ENCODE measurements around the gene SGMS1. TPM values are rescaled to one million over a fixed set of nuclear protein-coding genes. Genes with fewer than 3 reads are reported as not detected.

Gene SGMS1
- total RNA-seq, 1 donor from 2014 or later, result 25.6 TPM

GRCh38 chr10:50279489-50279888, 344.3 kb downstream of the SGMS1 start:
- Histone ChIP-seq H3K4me2 (ENCODE audit: low read length) (no peak overlapping the region), H3K9me3 (ENCODE audit: insufficient read depth, low read depth, low read length) (no peaks in the 10 kb centered on the region), H2AFZ (ENCODE audit: low read depth, low read length) (no peak overlapping the region), H3K27ac (ENCODE audit: low read depth, low read length) (no peak overlapping the region), H3K36me3 (ENCODE audit: insufficient read depth, low read length) (no peaks in the 10 kb centered on the region), H4K20me1 (ENCODE audit: insufficient read depth, low read length) (no peaks in the 10 kb centered on the region), H3K4me3 (ENCODE audit: insufficient read depth, low read depth, low read length) (no peak overlapping the region), H3K9ac (ENCODE audit: low read length) (no peak overlapping the region), H3K79me2 (ENCODE audit: insufficient read depth, low read length) (no peaks in the 10 kb centered on the region), H3K4me1 (ENCODE audit: insufficient read depth, low read length) (no peaks in the 10 kb centered on the region), H3K27me3 (ENCODE audit: insufficient read depth, low read length) (peaks cover 14% of the 10 kb centered on the region)
- Mint-ChIP-seq H3K27ac (ENCODE audit: unreplicated experiment) (no peak overlapping the region), H3K27me3 (ENCODE audit: low read depth, unreplicated experiment) (peaks cover 10% of the 10 kb centered on the region), H3K36me3 (ENCODE audit: low read depth, unreplicated experiment) (no peaks in the 10 kb centered on the region), H3K4me3 (ENCODE audit: unreplicated experiment) (no peak overlapping the region), H3K9me3 (ENCODE audit: unreplicated experiment) (peaks cover 2% of the 10 kb centered on the region), H3K4me1 (ENCODE audit: low read depth, unreplicated experiment) (no peaks in the 10 kb centered on the region)
- FAIRE-seq (no peak), DNase-seq (ENCODE audit: low read depth) (no peak)
- no peak for TF ChIP-seq EZH2 (IDR thresholded peaks at IDR 0.05; ENCODE audit: insufficient read depth, low read length)
- TF ChIP-seq CTCF (IDR thresholded peaks at IDR 0.05; ENCODE audit: insufficient read depth, low read depth, low read length), result no peak

- Histone ChIP-seq H4K20me1 (ENCODE audit: insufficient read depth, low read length) (no peaks in the 10 kb centered on the region), H3K4me1 (ENCODE audit: insufficient read depth, low read length) (no peaks in the 10 kb centered on the region), H3K27me3 (ENCODE audit: insufficient read depth, low read length) (peaks cover 15% of the 10 kb centered on the region), H3K4me2 (ENCODE audit: low read length) (no peak overlapping the region), H2AFZ (ENCODE audit: low read depth, low read length) (no peak overlapping the region), H3K9ac (ENCODE audit: low read length) (no peak overlapping the region), H3K27ac (ENCODE audit: low read depth, low read length) (no peak overlapping the region), H3K79me2 (ENCODE audit: insufficient read depth, low read length) (no peaks in the 10 kb centered on the region), H3K36me3 (ENCODE audit: insufficient read depth, low read length) (no peaks in the 10 kb centered on the region), H3K4me3 (ENCODE audit: insufficient read depth, low read depth, low read length) (no peak overlapping the region), H3K9me3 (ENCODE audit: insufficient read depth, low read depth, low read length) (no peaks in the 10 kb centered on the region)
- TF ChIP-seq EZH2 (IDR thresholded peaks at IDR 0.05; ENCODE audit: insufficient read depth, low read length) (no peak), CTCF (IDR thresholded peaks at IDR 0.05; ENCODE audit: insufficient read depth, low read depth, low read length) (peak; percentile 53)
- FAIRE-seq (no peak), DNase-seq (ENCODE audit: low read depth) (no peak)
- Mint-ChIP-seq H3K36me3 (ENCODE audit: low read depth, unreplicated experiment) (no peaks in the 10 kb centered on the region), H3K27ac (ENCODE audit: unreplicated experiment) (no peak overlapping the region), H3K4me3 (ENCODE audit: unreplicated experiment) (no peak overlapping the region), H3K27me3 (ENCODE audit: low read depth, unreplicated experiment) (peaks cover 14% of the 10 kb centered on the region), H3K9me3 (ENCODE audit: unreplicated experiment) (no peaks in the 10 kb centered on the region), H3K4me1 (ENCODE audit: low read depth, unreplicated experiment) (no peaks in the 10 kb centered on the region)
These were observed 348.0 kb downstream of the SGMS1 start for GRCh38 chr10:50275650-50276235.

- Mint-ChIP-seq H3K27me3 (ENCODE audit: low read depth, unreplicated experiment) (peaks cover 17% of the 10 kb centered on the region), H3K9me3 (ENCODE audit: unreplicated experiment) (no peaks in the 10 kb centered on the region), H3K4me1 (ENCODE audit: low read depth, unreplicated experiment) (no peaks in the 10 kb centered on the region), H3K4me3 (ENCODE audit: unreplicated experiment) (no peak overlapping the region), H3K36me3 (ENCODE audit: low read depth, unreplicated experiment) (no peaks in the 10 kb centered on the region), H3K27ac (ENCODE audit: unreplicated experiment) (no peak overlapping the region)
- H3K9me3 ChIP-seq (ENCODE audit: insufficient read depth, low read depth, low read length), result no peaks in the 10 kb centered on the region
- no peak for FAIRE-seq
- H3K4me1 ChIP-seq (ENCODE audit: insufficient read depth, low read length), result no peaks in the 10 kb centered on the region
- H3K36me3 ChIP-seq (ENCODE audit: insufficient read depth, low read length), result no peaks in the 10 kb centered on the region
- no peak overlapping the region for H3K4me2 ChIP-seq (ENCODE audit: low read length)
- peaks cover 6% of the 10 kb centered on the region for H3K27me3 ChIP-seq (ENCODE audit: insufficient read depth, low read length)
- no peak overlapping the region for H2AFZ ChIP-seq (ENCODE audit: low read depth, low read length)
- H3K27ac ChIP-seq (ENCODE audit: low read depth, low read length), result no peak overlapping the region
- no peak for DNase-seq (ENCODE audit: low read depth)
- TF ChIP-seq EZH2 (IDR thresholded peaks at IDR 0.05; ENCODE audit: insufficient read depth, low read length), result no peak
- no peak for TF ChIP-seq CTCF (IDR thresholded peaks at IDR 0.05; ENCODE audit: insufficient read depth, low read depth, low read length)
- H3K79me2 ChIP-seq (ENCODE audit: insufficient read depth, low read length), result no peaks in the 10 kb centered on the region
- H4K20me1 ChIP-seq (ENCODE audit: insufficient read depth, low read length), result no peaks in the 10 kb centered on the region
- H3K9ac ChIP-seq (ENCODE audit: low read length), result no peak overlapping the region
- H3K4me3 ChIP-seq (ENCODE audit: insufficient read depth, low read depth, low read length), result no peak overlapping the region
These were observed 351.2 kb downstream of the SGMS1 start for GRCh38 chr10:50272531-50272930.
